A204.1 (cell line): Measurements from ENCODE around the gene IL31.
"Not testable (repeated sequence)": the region's sequence is repeated elsewhere in the genome, so short reads cannot be mapped to it uniquely, and the experiment has no call there.

Experiments
- FAIRE-seq: peaks from 2 replicates; lab custom pipeline; 2012; peaks lifted over from hg19 to GRCh38; lab: Jason Lieb, UNC

IL31 gene

GRCh38 chr12:122174155-122174845 lies at the start of gene IL31:
Gene IL31 (minus strand): TSS chr12:122174221. CDS start chr12:122174172, 49 bp downstream.
- no peak for FAIRE-seq

GRCh38 chr12:122216445-122216844 lies 42.4 kb upstream of the IL31 start:
- no peak for FAIRE-seq

GRCh38 chr12:122215771-122216170 lies 41.8 kb upstream of the IL31 start:
- FAIRE-seq: no peak

GRCh38 chr12:122208073-122208820 lies 34.2 kb upstream of the IL31 start:
- no peak for FAIRE-seq

- FAIRE-seq: no peak
These were observed 33.4 kb upstream of the IL31 start for GRCh38 chr12:122207391-122207790.

GRCh38 chr12:122206976-122207375 lies 33.0 kb upstream of the IL31 start:
- FAIRE-seq: no peak

- no peak for FAIRE-seq
These were observed 32.3 kb upstream of the IL31 start for GRCh38 chr12:122206111-122206881.

GRCh38 chr12:122205053-122205925 lies 31.3 kb upstream of the IL31 start:
- no peak for FAIRE-seq

- no peak for FAIRE-seq
These were observed 30.4 kb upstream of the IL31 start for GRCh38 chr12:122204167-122205052.

GRCh38 chr12:122203301-122204166 lies 29.5 kb upstream of the IL31 start, which contains the start of gene B3GNT4:
Gene B3GNT4 (plus strand): TSS chr12:122203709. CDS start chr12:122204619, 910 bp downstream.
- no peak for FAIRE-seq

- FAIRE-seq: not testable (repeated sequence)
These were observed 28.8 kb upstream of the IL31 start for GRCh38 chr12:122202811-122203210.

GRCh38 chr12:122202017-122202416 lies 28.0 kb upstream of the IL31 start:
- FAIRE-seq: no peak

- no peak for FAIRE-seq
These were observed 27.4 kb upstream of the IL31 start for GRCh38 chr12:122201381-122201780.

GRCh38 chr12:122200541-122201175 lies 26.6 kb upstream of the IL31 start:
- FAIRE-seq: no peak

- FAIRE-seq: no peak
These were observed 25.7 kb upstream of the IL31 start for GRCh38 chr12:122199484-122200355.

GRCh38 chr12:122197612-122197966 lies 23.6 kb upstream of the IL31 start:
- no peak for FAIRE-seq

- no peak for FAIRE-seq
These were observed 21.4 kb upstream of the IL31 start for GRCh38 chr12:122195405-122195804.

- no peak for FAIRE-seq
These were observed 20.8 kb upstream of the IL31 start for GRCh38 chr12:122194804-122195203.
